H1 (cell line): ENCODE results near the gene NELFB. TPM values are rescaled to one million over a fixed set of nuclear protein-coding genes. Genes with fewer than 3 reads are reported as not detected.

Source experiments
- CTCF ChIA-PET: fragments of 300-600 bp; sonication (Branson Sonifier 250); formaldehyde crosslinking; loops from one replicate; lab custom pipeline; 2021; ENCODE audit not compliant: partially characterized antibody; lab: Charles Lee
- POLR2A ChIA-PET: fragments of 300-600 bp; sonication (Branson Sonifier 250); formaldehyde crosslinking; loops from one replicate; lab custom pipeline; 2021; ENCODE audit warnings: inconsistent platforms; ENCODE audit not compliant: partially characterized antibody; lab: Charles Lee
- DNase-seq, 2 experiments: peaks; one replicate each; pipeline versions ENCODE4 v3.0.0 to v3.0.0-alpha.2; 2010 to 2022; ENCODE audit warnings: low spot score in 2 of 2, low read depth in 1 of 2, mixed read lengths in 1 of 2
- FAIRE-seq: peaks from 2 replicates; lab custom pipeline; 2011; peaks lifted over from hg19 to GRCh38; lab: Jason Lieb, UNC
- H2AFZ ChIP-seq: 2 replicates; pipeline ENCODE4 v1.8.1; 2012; ENCODE audit warnings: low read length, inconsistent platforms
- H2AK5ac ChIP-seq: 2 replicates; pipeline ENCODE4 v1.6.1; 2013; ENCODE audit warnings: low read depth, low read length
- H2BK120ac ChIP-seq: replicated peaks from 2 replicates; pipeline ENCODE3; 2013; ENCODE audit warnings: low read depth, low read length, inconsistent platforms
- H2BK12ac ChIP-seq: 2 replicates; pipeline ENCODE4 v1.6.1; 2013; ENCODE audit warnings: low read depth, low read length
- H2BK15ac ChIP-seq: 2 replicates; pipeline ENCODE4 v1.6.1; 2013; ENCODE audit warnings: low read length
- H2BK20ac ChIP-seq: 2 replicates; pipeline ENCODE4 v1.6.1; 2013; ENCODE audit warnings: low read length
- H2BK5ac ChIP-seq: 2 replicates; pipeline ENCODE4 v1.6.1; 2013; ENCODE audit warnings: low read depth, low read length
- H3K14ac ChIP-seq: 2 replicates; pipeline ENCODE4 v1.6.1; 2013; ENCODE audit warnings: inconsistent platforms; ENCODE audit not compliant: insufficient read length
- H3K18ac ChIP-seq: 2 replicates; pipeline ENCODE4 v1.6.1; 2013; ENCODE audit warnings: low read length; ENCODE audit errors: extremely low read depth
- H3K23ac ChIP-seq: 2 replicates; pipeline ENCODE4 v1.6.1; 2013; ENCODE audit warnings: inconsistent platforms; ENCODE audit not compliant: insufficient read length
- H3K23me2 ChIP-seq: 2 replicates; pipeline ENCODE4 v1.6.1; 2013; ENCODE audit warnings: low read depth, low read length
- H3K27ac ChIP-seq: 2 replicates; pipeline ENCODE4 v1.6.1; 2011; ENCODE audit warnings: low read depth, low read length, inconsistent platforms
- H3K27me3 ChIP-seq, 4 experiments: replicated peaks in 1 of 4; 1 replicate in 1 of 4; 2 replicates in 3 of 4; pipeline versions ENCODE4 v1.6.1 to v1.8.1; 2011 to 2013; ENCODE audit warnings: low read length in 3 of 4, mild to moderate bottlenecking in 3 of 4, inconsistent platforms in 2 of 4, mixed read lengths in 2 of 4, moderate library complexity in 1 of 4; ENCODE audit not compliant: control insufficient read depth in 3 of 4, insufficient read depth in 3 of 4; ENCODE audit errors: extremely low read depth in 1 of 4
- H3K36me3 ChIP-seq, 4 experiments: 2 replicates each; pipeline versions ENCODE4 v1.6.1 to v1.8.1; 2011 to 2013; ENCODE audit warnings: mild to moderate bottlenecking in 4 of 4, low read length in 3 of 4, moderate library complexity in 2 of 4, control low read depth in 1 of 4, inconsistent platforms in 1 of 4; ENCODE audit not compliant: insufficient read depth in 4 of 4, control insufficient read depth in 2 of 4
- H3K4ac ChIP-seq: replicated peaks from 2 replicates; pipeline ENCODE3; 2013; ENCODE audit warnings: low read length, low read depth, mixed read lengths, inconsistent platforms; ENCODE audit not compliant: insufficient read length
- H3K4me1 ChIP-seq, 4 experiments: replicated peaks in 1 of 4; 1 replicate in 1 of 4; 2 replicates in 3 of 4; pipeline versions ENCODE4 v1.6.1 to v1.8.1; 2011 to 2013; ENCODE audit warnings: low read length in 3 of 4, inconsistent platforms in 2 of 4, mixed read lengths in 1 of 4; ENCODE audit not compliant: insufficient read depth in 4 of 4, control insufficient read depth in 3 of 4
- H3K4me2 ChIP-seq, 2 experiments: 2 replicates each; pipeline versions ENCODE4 v1.6.1 to v1.8.1; 2011 to 2013; ENCODE audit warnings: low read depth in 2 of 2, low read length in 2 of 2, control low read depth in 1 of 2, inconsistent platforms in 1 of 2, mild to moderate bottlenecking in 1 of 2; ENCODE audit not compliant: insufficient read depth in 1 of 2
- H3K4me3 ChIP-seq, 4 experiments: fragments of 200-600, 300-600 bp in 1 of 4; sonication (generic), shearing (Covaris generic), sonication (Bioruptor Twin) in 1 of 4; 2 replicates each; pipeline versions ENCODE4 v1.5.1 to v1.8.1; 2011 to 2016; ENCODE audit warnings: low read length in 4 of 4, low read depth in 3 of 4, control low read depth in 2 of 4, inconsistent platforms in 2 of 4, mild to moderate bottlenecking in 2 of 4, mixed read lengths in 1 of 4, moderate library complexity in 1 of 4; ENCODE audit not compliant: insufficient read depth in 2 of 4; ENCODE audit errors: extremely low read depth in 1 of 4
- H3K56ac ChIP-seq: replicated peaks from 2 replicates; pipeline ENCODE3; 2013; ENCODE audit warnings: low read depth, mild to moderate bottlenecking, mixed read lengths, low read length, inconsistent platforms; ENCODE audit not compliant: insufficient read length
- H3K79me1 ChIP-seq: 2 replicates; pipeline ENCODE4 v1.6.1; 2013; ENCODE audit warnings: low read depth, low read length, control low read depth
- H3K79me2 ChIP-seq, 2 experiments: 2 replicates each; pipeline versions ENCODE4 v1.6.1 to v1.8.1; 2012 to 2013; ENCODE audit warnings: low read length in 2 of 2, mild to moderate bottlenecking in 2 of 2, inconsistent platforms in 1 of 2; ENCODE audit not compliant: insufficient read depth in 2 of 2, control insufficient read depth in 1 of 2
- H3K9ac ChIP-seq, 4 experiments: replicated peaks in 1 of 4; 1 replicate in 1 of 4; 2 replicates in 3 of 4; pipeline versions ENCODE4 v1.6.1 to v1.8.1; 2011 to 2013; ENCODE audit warnings: low read depth in 3 of 4, low read length in 3 of 4, control low read depth in 2 of 4, mild to moderate bottlenecking in 2 of 4, moderate library complexity in 2 of 4, inconsistent platforms in 1 of 4; ENCODE audit errors: extremely low read depth in 1 of 4
- H3K9me3 ChIP-seq, 2 experiments: 2 replicates each; pipeline versions ENCODE4 v1.6.1 to v1.8.1; 2012 to 2013; ENCODE audit warnings: mild to moderate bottlenecking in 2 of 2, moderate library complexity in 2 of 2, control low read depth in 1 of 2, inconsistent platforms in 1 of 2, low read depth in 1 of 2, low read length in 1 of 2, mixed read lengths in 1 of 2; ENCODE audit not compliant: insufficient read depth in 2 of 2
- H4K20me1 ChIP-seq, 2 experiments: replicated peaks in 1 of 2; 2 replicates each; pipeline versions ENCODE3 to v1.8.1; 2011 to 2013; ENCODE audit warnings: inconsistent platforms in 2 of 2, low read length in 2 of 2, mild to moderate bottlenecking in 1 of 2; ENCODE audit not compliant: insufficient read depth in 2 of 2, control insufficient read depth in 1 of 2
- H4K5ac ChIP-seq: 2 replicates; pipeline ENCODE4 v1.6.1; 2013; ENCODE audit warnings: low read length, low read depth, mixed read lengths, inconsistent platforms; ENCODE audit not compliant: insufficient read length
- H4K8ac ChIP-seq: 2 replicates; pipeline ENCODE4 v1.8.0; 2013; ENCODE audit warnings: mild to moderate bottlenecking, moderate library complexity, low read length, inconsistent platforms; ENCODE audit not compliant: insufficient read depth; ENCODE audit errors: extremely low read depth
- H4K91ac ChIP-seq: replicated peaks from 2 replicates; pipeline ENCODE3; 2013; ENCODE audit warnings: low read length, mixed read lengths, inconsistent platforms; ENCODE audit not compliant: insufficient read length
- GABPA ChIP-seq: IDR thresholded peaks from 2 replicates; pipeline ENCODE4 v1.6.1; 2011; ENCODE audit warnings: mild to moderate bottlenecking, low read length, moderate library complexity, borderline replicate concordance; ENCODE audit not compliant: insufficient read depth
- PHF8 ChIP-seq: fragments of 200-600 bp; sonication (generic); conservative IDR thresholded peaks from 2 replicates; pipeline ENCODE4 v1.7.1; 2012; ENCODE audit warnings: low read depth, mild to moderate bottlenecking, inconsistent platforms, low read length, moderate library complexity
- TAF1 ChIP-seq: IDR thresholded peaks from 2 replicates; pipeline ENCODE4 v1.6.1; 2011; ENCODE audit warnings: mild to moderate bottlenecking, low read depth, low read length
- WGBS, 2 experiments: shearing (Covaris generic) in 1 of 2; methylation state at CpG; one replicate each; pipeline versions ENCODE4 v1.1.6 to v1.1.7; 2013 to 2015; ENCODE audit warnings: low lambda C conversion rate in 2 of 2, mixed read lengths in 2 of 2, inconsistent platforms in 1 of 2, low coverage in 1 of 2, missing lambda C conversion rate in 1 of 2; ENCODE audit not compliant: insufficient replicate concordance in 2 of 2, insufficient coverage in 1 of 2, insufficient read length in 1 of 2; ENCODE audit errors: extremely low coverage in 1 of 2, missing lambda C conversion rate in 1 of 2; 5-methylcytosine and 5-hydroxymethylcytosine counted together
- polyA plus RNA-seq, 7 experiments: library from polyadenylated mRNA; depleted of rRNA in 3 of 7; stranded (reverse) in 5 of 7; unstranded in 2 of 7; fragments of >200 nt in 5 of 7; fragments of 200-250 nt in 2 of 7; gene quantifications; 1 replicate in 5 of 7; 2 replicates in 1 of 7; 4 replicates in 1 of 7; pipeline versions ENCODE4 v1.2.1 to v1.2.3, GENCODE V29; 2011 to 2013; ENCODE audit warnings: missing spikeins in 2 of 7, mixed read lengths in 2 of 7
- total RNA-seq: library from RNA; stranded (reverse); fragmentation: NEBNext Ultra II Directional; extraction: Animal tissue kit (Norgen Biotek cat#: 25700); gene quantifications from 2 replicates; pipeline ENCODE4 v1.2.1, GENCODE V29; 2021

NELFB gene
- total and polyA plus RNA-seq, 2 of the 8 experiments (the other 6 are each of a cell fraction or from before 2014, with no cell fraction given) = 57.6 to 78.0 TPM

GRCh38 chr9:137221506-137222111 is 33.5 kb upstream of the NELFB start:
- no CpG with 5 or more reads among the region's 61 CpGs for WGBS, 2 experiments

More at GRCh38 chr9:137221506-137222111, 33.5 kb upstream of the NELFB start:
- Histone ChIP-seq H3K27me3 (no peaks in the 10 kb centered on the region; a peak in 2 of 7 replicates), H3K4ac (no peak overlapping the region), H2AK5ac (no peak overlapping the region), H3K9me3 (no peaks in the 10 kb centered on the region), H2BK15ac (no peak overlapping the region), H3K56ac (no peak overlapping the region), H2BK5ac (no peak overlapping the region; the same call in 1 of the 2 replicates), H3K79me2 (no peaks in the 10 kb centered on the region), H2BK12ac (no peak overlapping the region), H3K18ac (peak overlapping the region; percentile 87), H3K23me2 (peaks cover 18% of the 10 kb centered on the region; the same call in 1 of the 2 replicates), H2AFZ (no peak overlapping the region), H3K27ac (no peak overlapping the region), H3K23ac (no peak overlapping the region), H4K5ac (no peak overlapping the region), H3K79me1 (no peaks in the 10 kb centered on the region), H3K36me3 (peaks cover 0 to 2% (median 0%) of the 10 kb centered on the region in 4 experiments; a peak in 2 of 8 replicates), H4K20me1 (peaks cover 0 to 7% of the 10 kb centered on the region in 2 experiments), H4K91ac (no peak overlapping the region), H3K4me3 (peak overlapping the region; percentile 32 to 67 (median 48)), H3K4me2 (peak overlapping the region; percentile 77 to 82), H3K14ac (no peak overlapping the region), H3K9ac (no peak overlapping the region), H2BK20ac (no peak overlapping the region), H4K8ac (no peak overlapping the region; the same call in 1 of the 2 replicates), H2BK120ac (no peak overlapping the region), H3K4me1 (peaks cover 0 to 18% (median 12%) of the 10 kb centered on the region in 4 experiments; a peak in 5 of 7 replicates)
- ChIA-PET POLR2A (interaction anchor here (1.1 to 69.9 kb wide), 4 partner anchors 14 to 82 kb away, joined by 3 to 1462 read pairs (median 106); partner anchors contain the start of genes ANAPC2, NDOR1, NELFB and SSNA1), CTCF (interaction anchor here (0.6 to 20.2 kb wide), 8 partner anchors 11 to 196 kb away, joined by 3 to 204 read pairs (median 4); partner anchors contain the start of genes ANAPC2, SSNA1 and TUBB4B)
- DNase-seq (peak in 1 of 2 experiments; percentile 77), FAIRE-seq (no peak)
- TF ChIP-seq TAF1 (no peak), GABPA (peak; percentile 59), PHF8 (0 out of 2 replicates have a peak, but pooled peaks have one; percentile 10)
